ENCODE data around the gene SGIP1. TPM values are rescaled to one million over a fixed set of nuclear protein-coding genes. Genes with fewer than 3 reads are reported as not detected.

The SGIP1 gene
- total RNA-seq, 1 donor from 2014 or later, result 0.79 TPM

- no peaks in the 10 kb centered on the region for H3K27me3 ChIP-seq (ENCODE audit: control insufficient read depth, insufficient read depth, low read length)
- FAIRE-seq, result no peak
- no peak for TF ChIP-seq CTCF (IDR thresholded peaks at IDR 0.05; ENCODE audit: insufficient read depth, low read length, severe bottlenecking)
- no peak overlapping the region for H3K4me3 ChIP-seq (ENCODE audit: low read depth, low read length)
- no peak for DNase-seq (ENCODE audit: low read depth)
- no peaks in the 10 kb centered on the region for H3K36me3 ChIP-seq (ENCODE audit: control insufficient read depth, insufficient read depth, low read length)
These were observed 16.3 kb downstream of the SGIP1 start for GRCh38 chr1:66550243-66550642.

GRCh38 chr1:66552287-66552686 is 18.3 kb downstream of the SGIP1 start:
- DNase-seq (ENCODE audit: low read depth), result no peak
- no peaks in the 10 kb centered on the region for H3K36me3 ChIP-seq (ENCODE audit: control insufficient read depth, insufficient read depth, low read length)
- no peaks in the 10 kb centered on the region for H3K27me3 ChIP-seq (ENCODE audit: control insufficient read depth, insufficient read depth, low read length)
- no peak for FAIRE-seq
- H3K4me3 ChIP-seq (ENCODE audit: low read depth, low read length), result no peak overlapping the region
- TF ChIP-seq CTCF (IDR thresholded peaks at IDR 0.05; ENCODE audit: insufficient read depth, low read length, severe bottlenecking), result no peak

GRCh38 chr1:66552829-66553228 is 18.9 kb downstream of the SGIP1 start:
- Histone ChIP-seq H3K36me3 (ENCODE audit: control insufficient read depth, insufficient read depth, low read length) (no peaks in the 10 kb centered on the region), H3K27me3 (ENCODE audit: control insufficient read depth, insufficient read depth, low read length) (no peaks in the 10 kb centered on the region), H3K4me3 (ENCODE audit: low read depth, low read length) (no peak overlapping the region)
- FAIRE-seq, result no peak
- TF ChIP-seq CTCF (IDR thresholded peaks at IDR 0.05; ENCODE audit: insufficient read depth, low read length, severe bottlenecking), result no peak
- no peak for DNase-seq (ENCODE audit: low read depth)

- Histone ChIP-seq H3K36me3 (ENCODE audit: control insufficient read depth, insufficient read depth, low read length) (no peaks in the 10 kb centered on the region), H3K27me3 (ENCODE audit: control insufficient read depth, insufficient read depth, low read length) (no peaks in the 10 kb centered on the region), H3K4me3 (ENCODE audit: low read depth, low read length) (no peak overlapping the region)
- DNase-seq (ENCODE audit: low read depth) (peak; percentile 68), FAIRE-seq (peak; percentile 50)
- TF ChIP-seq CTCF (IDR thresholded peaks at IDR 0.05; ENCODE audit: insufficient read depth, low read length, severe bottlenecking), result no peak
These were observed 19.9 kb downstream of the SGIP1 start for GRCh38 chr1:66553846-66554245.

GRCh38 chr1:66556161-66556611 is 22.2 kb downstream of the SGIP1 start:
- peak; percentile 80 for DNase-seq (ENCODE audit: low read depth)
- no peaks in the 10 kb centered on the region for H3K27me3 ChIP-seq (ENCODE audit: control insufficient read depth, insufficient read depth, low read length)
- TF ChIP-seq CTCF (IDR thresholded peaks at IDR 0.05; ENCODE audit: insufficient read depth, low read length, severe bottlenecking), result no peak
- no peak overlapping the region for H3K4me3 ChIP-seq (ENCODE audit: low read depth, low read length)
- peak; percentile 70 for FAIRE-seq
- H3K36me3 ChIP-seq (ENCODE audit: control insufficient read depth, insufficient read depth, low read length), result no peaks in the 10 kb centered on the region

- no peaks in the 10 kb centered on the region for H3K36me3 ChIP-seq (ENCODE audit: control insufficient read depth, insufficient read depth, low read length)
- no peak for FAIRE-seq
- H3K4me3 ChIP-seq (ENCODE audit: low read depth, low read length), result no peak overlapping the region
- TF ChIP-seq CTCF (IDR thresholded peaks at IDR 0.05; ENCODE audit: insufficient read depth, low read length, severe bottlenecking), result no peak
- DNase-seq (ENCODE audit: low read depth), result no peak
- H3K27me3 ChIP-seq (ENCODE audit: control insufficient read depth, insufficient read depth, low read length), result no peaks in the 10 kb centered on the region
These were observed 23.2 kb downstream of the SGIP1 start for GRCh38 chr1:66557157-66557556.
